Prostate gland (tissue), 2 donors: ENCODE results near the gene PRDM16. TPM values are rescaled to one million over a fixed set of nuclear protein-coding genes. Genes with fewer than 3 reads are reported as not detected.

Experiments used
- DNase-seq: peaks from one replicate; pipeline ENCODE4 v3.0.0-alpha.2; 2019; ENCODE audit warnings: low spot score
- H3K27ac ChIP-seq, 2 donors: fragments of 200-600 bp; sonication (generic); 2 replicates each; pipeline ENCODE4 v1.5.1; 2017 to 2019
- H3K27me3 ChIP-seq: fragments of 200-600 bp; sonication (generic); replicated peaks from 2 replicates; pipeline ENCODE4 v1.5.1; 2019; ENCODE audit not compliant: insufficient read depth
- H3K36me3 ChIP-seq, 2 donors: fragments of 200-600 bp; sonication (generic); 1 replicate in 1 of 2; 2 replicates in 1 of 2; pipeline versions ENCODE4 v1.5.1 to v1.8.1; 2017 to 2019
- H3K4me1 ChIP-seq: fragments of 200-600 bp; sonication (generic); replicated peaks from 2 replicates; pipeline ENCODE4 v1.5.1; 2019
- H3K4me3 ChIP-seq, 2 donors: fragments of 200-600 bp; sonication (generic); 2 replicates each; pipeline ENCODE4 v1.5.1; 2017 to 2019
- H3K9me3 ChIP-seq: fragments of 200-600 bp; sonication (generic); 2 replicates; pipeline ENCODE4 v1.5.1; 2017
- POLR2A ChIP-seq: fragments of 450-650 bp; IDR thresholded peaks from one replicate; pipeline ENCODE4 v1.6.1; 2016; ENCODE audit warnings: antibody characterized with exemption, mild to moderate bottlenecking
- POLR2AphosphoS5 ChIP-seq: sonication (generic); formaldehyde crosslinking; IDR thresholded peaks from one replicate; pipeline ENCODE4 v1.6.1; 2017; ENCODE audit warnings: antibody characterized with exemption
- WGBS: methylation state at CpG from one replicate; pipeline ENCODE4 v1.1.5; 2018; 5-methylcytosine and 5-hydroxymethylcytosine counted together
- intact Hi-C: fragments of 100-400 bp; cut with DNase I; formaldehyde crosslinking; loops from one replicate; pipeline ENCODE4 v1.14.2; 2022
- total RNA-seq, 2 donors: library from RNA; depleted of rRNA; stranded (reverse); fragments of >200 nt; gene quantifications; one replicate each; pipeline ENCODE4 v1.1.0, GENCODE V29; 2016
- TF ChIP-seq, protein P1 (sequence below), 4 experiments: fragments of 200-600 bp in 2 of 4; fragments of 450-650 bp in 2 of 4; sonication (generic) in 2 of 4; IDR thresholded peaks; 1 replicate in 3 of 4; 2 replicates in 1 of 4; pipeline ENCODE4 v1.5.1; 2016 to 2019; ENCODE audit warnings: antibody characterized with exemption in 4 of 4, mild to moderate bottlenecking in 2 of 4, moderate library complexity in 2 of 4

PRDM16 gene
- total RNA-seq, 2 donors from 2014 or later, result 0.23 to 6.5 TPM

- 81% methylated on average over 41 of the region's 41 CpGs for WGBS
- TF ChIP-seq, protein P1, sequence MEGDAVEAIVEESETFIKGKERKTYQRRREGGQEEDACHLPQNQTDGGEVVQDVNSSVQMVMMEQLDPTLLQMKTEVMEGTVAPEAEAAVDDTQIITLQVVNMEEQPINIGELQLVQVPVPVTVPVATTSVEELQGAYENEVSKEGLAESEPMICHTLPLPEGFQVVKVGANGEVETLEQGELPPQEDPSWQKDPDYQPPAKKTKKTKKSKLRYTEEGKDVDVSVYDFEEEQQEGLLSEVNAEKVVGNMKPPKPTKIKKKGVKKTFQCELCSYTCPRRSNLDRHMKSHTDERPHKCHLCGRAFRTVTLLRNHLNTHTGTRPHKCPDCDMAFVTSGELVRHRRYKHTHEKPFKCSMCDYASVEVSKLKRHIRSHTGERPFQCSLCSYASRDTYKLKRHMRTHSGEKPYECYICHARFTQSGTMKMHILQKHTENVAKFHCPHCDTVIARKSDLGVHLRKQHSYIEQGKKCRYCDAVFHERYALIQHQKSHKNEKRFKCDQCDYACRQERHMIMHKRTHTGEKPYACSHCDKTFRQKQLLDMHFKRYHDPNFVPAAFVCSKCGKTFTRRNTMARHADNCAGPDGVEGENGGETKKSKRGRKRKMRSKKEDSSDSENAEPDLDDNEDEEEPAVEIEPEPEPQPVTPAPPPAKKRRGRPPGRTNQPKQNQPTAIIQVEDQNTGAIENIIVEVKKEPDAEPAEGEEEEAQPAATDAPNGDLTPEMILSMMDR (IDR thresholded peaks at IDR 0.05), result no peak
- TF ChIP-seq POLR2A (no peak), POLR2AphosphoS5 (no peak)
- Histone ChIP-seq H3K27ac (no peak overlapping the region), H3K27me3 (peaks cover 3% of the 10 kb centered on the region), H3K4me3 (no peak overlapping the region), H3K36me3 (no peaks in the 10 kb centered on the region), H3K9me3 (no peaks in the 10 kb centered on the region), H3K4me1 (no peaks in the 10 kb centered on the region)
- DNase-seq, result no peak
- intact Hi-C loops, result no loop called here
Observed at GRCh38 chr1:3080053-3080955, 11.3 kb downstream of the PRDM16 start.

GRCh38 chr1:3081171-3081683, 12.2 kb downstream of the PRDM16 start:
- WGBS, result 87% methylated on average over 23 of the region's 23 CpGs
- intact Hi-C loops, result no loop called here
- Histone ChIP-seq H3K4me3 (no peak overlapping the region), H3K4me1 (no peaks in the 10 kb centered on the region), H3K9me3 (no peaks in the 10 kb centered on the region), H3K27me3 (peaks cover 3% of the 10 kb centered on the region), H3K27ac (no peak overlapping the region), H3K36me3 (no peaks in the 10 kb centered on the region)
- no peak for DNase-seq
- TF ChIP-seq POLR2AphosphoS5 (no peak), POLR2A (no peak)
- TF ChIP-seq, protein P1 (IDR thresholded peaks at IDR 0.05), result no peak

GRCh38 chr1:3082051-3082450, 13.0 kb downstream of the PRDM16 start:
- Histone ChIP-seq H3K27me3 (peaks cover 3% of the 10 kb centered on the region), H3K27ac (no peak overlapping the region), H3K4me3 (no peak overlapping the region), H3K4me1 (no peaks in the 10 kb centered on the region), H3K9me3 (no peaks in the 10 kb centered on the region), H3K36me3 (no peaks in the 10 kb centered on the region)
- TF ChIP-seq POLR2AphosphoS5 (no peak), POLR2A (no peak)
- DNase-seq, result no peak
- 97% methylated on average over 8 of the region's 8 CpGs for WGBS
- intact Hi-C loops, result no loop called here

- no peak for DNase-seq
- no peak overlapping the region for H3K27ac ChIP-seq
- peaks cover 2% of the 10 kb centered on the region for H3K27me3 ChIP-seq
- 93% methylated on average over 41 of the region's 42 CpGs for WGBS
- no peak overlapping the region for H3K4me3 ChIP-seq
- H3K9me3 ChIP-seq, result no peaks in the 10 kb centered on the region
- intact Hi-C loops, result no loop called here
- H3K36me3 ChIP-seq, result no peaks in the 10 kb centered on the region
- TF ChIP-seq POLR2A (no peak), POLR2AphosphoS5 (no peak)
- TF ChIP-seq, protein P1 (IDR thresholded peaks at IDR 0.05), result no peak
- H3K4me1 ChIP-seq, result no peaks in the 10 kb centered on the region
Observed at GRCh38 chr1:3082571-3083516, 13.8 kb downstream of the PRDM16 start.

GRCh38 chr1:3084154-3084553, 15.2 kb downstream of the PRDM16 start:
- WGBS, result 87% methylated on average over 16 of the region's 16 CpGs
- no peak overlapping the region for H3K4me3 ChIP-seq
- H3K9me3 ChIP-seq, result no peaks in the 10 kb centered on the region
- no peak for TF ChIP-seq POLR2AphosphoS5
- TF ChIP-seq, protein P1 (IDR thresholded peaks at IDR 0.05), result no peak
- H3K4me1 ChIP-seq, result no peaks in the 10 kb centered on the region
- DNase-seq, result no peak
- H3K36me3 ChIP-seq, result no peaks in the 10 kb centered on the region
- H3K27me3 ChIP-seq, result no peaks in the 10 kb centered on the region
- H3K27ac ChIP-seq, result no peak overlapping the region
- intact Hi-C loops, result no loop called here
